ENCODE data around the gene CLDN8.

- TF ChIP-seq USF2 (IDR thresholded peaks at IDR 0.05; ENCODE audit: borderline replicate concordance, low read depth, low read length) (no peak), MEF2A (IDR thresholded peaks at IDR 0.05; ENCODE audit: insufficient read depth, low read depth, low read length) (no peak), YY1 (IDR thresholded peaks at IDR 0.05; ENCODE audit: low read depth, low read length) (no peak), HCFC1 (IDR thresholded peaks at IDR 0.05; ENCODE audit: low read length) (no peak), REST (IDR thresholded peaks at IDR 0.05; ENCODE audit: low read depth, low read length) (no peak), JUNB (IDR thresholded peaks at IDR 0.05) (no peak)
- TF ChIP-seq, protein P1, sequence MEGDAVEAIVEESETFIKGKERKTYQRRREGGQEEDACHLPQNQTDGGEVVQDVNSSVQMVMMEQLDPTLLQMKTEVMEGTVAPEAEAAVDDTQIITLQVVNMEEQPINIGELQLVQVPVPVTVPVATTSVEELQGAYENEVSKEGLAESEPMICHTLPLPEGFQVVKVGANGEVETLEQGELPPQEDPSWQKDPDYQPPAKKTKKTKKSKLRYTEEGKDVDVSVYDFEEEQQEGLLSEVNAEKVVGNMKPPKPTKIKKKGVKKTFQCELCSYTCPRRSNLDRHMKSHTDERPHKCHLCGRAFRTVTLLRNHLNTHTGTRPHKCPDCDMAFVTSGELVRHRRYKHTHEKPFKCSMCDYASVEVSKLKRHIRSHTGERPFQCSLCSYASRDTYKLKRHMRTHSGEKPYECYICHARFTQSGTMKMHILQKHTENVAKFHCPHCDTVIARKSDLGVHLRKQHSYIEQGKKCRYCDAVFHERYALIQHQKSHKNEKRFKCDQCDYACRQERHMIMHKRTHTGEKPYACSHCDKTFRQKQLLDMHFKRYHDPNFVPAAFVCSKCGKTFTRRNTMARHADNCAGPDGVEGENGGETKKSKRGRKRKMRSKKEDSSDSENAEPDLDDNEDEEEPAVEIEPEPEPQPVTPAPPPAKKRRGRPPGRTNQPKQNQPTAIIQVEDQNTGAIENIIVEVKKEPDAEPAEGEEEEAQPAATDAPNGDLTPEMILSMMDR (IDR thresholded peaks at IDR 0.05 in 2 of 3, conservative IDR thresholded peaks at IDR 0.05 in 1 of 3; ENCODE audit: control insufficient read depth in 2 of 3, extremely low read depth in 1 of 3, insufficient read depth in 1 of 3, low read depth in 3 of 3, low read length in 3 of 3) = no peak
- TF ChIP-seq, protein P2, sequence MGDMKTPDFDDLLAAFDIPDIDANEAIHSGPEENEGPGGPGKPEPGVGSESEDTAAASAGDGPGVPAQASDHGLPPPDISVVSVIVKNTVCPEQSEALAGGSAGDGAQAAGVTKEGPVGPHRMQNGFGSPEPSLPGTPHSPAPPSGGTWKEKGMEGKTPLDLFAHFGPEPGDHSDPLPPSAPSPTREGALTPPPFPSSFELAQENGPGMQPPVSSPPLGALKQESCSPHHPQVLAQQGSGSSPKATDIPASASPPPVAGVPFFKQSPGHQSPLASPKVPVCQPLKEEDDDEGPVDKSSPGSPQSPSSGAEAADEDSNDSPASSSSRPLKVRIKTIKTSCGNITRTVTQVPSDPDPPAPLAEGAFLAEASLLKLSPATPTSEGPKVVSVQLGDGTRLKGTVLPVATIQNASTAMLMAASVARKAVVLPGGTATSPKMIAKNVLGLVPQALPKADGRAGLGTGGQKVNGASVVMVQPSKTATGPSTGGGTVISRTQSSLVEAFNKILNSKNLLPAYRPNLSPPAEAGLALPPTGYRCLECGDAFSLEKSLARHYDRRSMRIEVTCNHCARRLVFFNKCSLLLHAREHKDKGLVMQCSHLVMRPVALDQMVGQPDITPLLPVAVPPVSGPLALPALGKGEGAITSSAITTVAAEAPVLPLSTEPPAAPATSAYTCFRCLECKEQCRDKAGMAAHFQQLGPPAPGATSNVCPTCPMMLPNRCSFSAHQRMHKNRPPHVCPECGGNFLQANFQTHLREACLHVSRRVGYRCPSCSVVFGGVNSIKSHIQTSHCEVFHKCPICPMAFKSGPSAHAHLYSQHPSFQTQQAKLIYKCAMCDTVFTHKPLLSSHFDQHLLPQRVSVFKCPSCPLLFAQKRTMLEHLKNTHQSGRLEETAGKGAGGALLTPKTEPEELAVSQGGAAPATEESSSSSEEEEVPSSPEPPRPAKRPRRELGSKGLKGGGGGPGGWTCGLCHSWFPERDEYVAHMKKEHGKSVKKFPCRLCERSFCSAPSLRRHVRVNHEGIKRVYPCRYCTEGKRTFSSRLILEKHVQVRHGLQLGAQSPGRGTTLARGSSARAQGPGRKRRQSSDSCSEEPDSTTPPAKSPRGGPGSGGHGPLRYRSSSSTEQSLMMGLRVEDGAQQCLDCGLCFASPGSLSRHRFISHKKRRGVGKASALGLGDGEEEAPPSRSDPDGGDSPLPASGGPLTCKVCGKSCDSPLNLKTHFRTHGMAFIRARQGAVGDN (IDR thresholded peaks at IDR 0.05) = no peak
- TF ChIP-seq, protein P3, sequence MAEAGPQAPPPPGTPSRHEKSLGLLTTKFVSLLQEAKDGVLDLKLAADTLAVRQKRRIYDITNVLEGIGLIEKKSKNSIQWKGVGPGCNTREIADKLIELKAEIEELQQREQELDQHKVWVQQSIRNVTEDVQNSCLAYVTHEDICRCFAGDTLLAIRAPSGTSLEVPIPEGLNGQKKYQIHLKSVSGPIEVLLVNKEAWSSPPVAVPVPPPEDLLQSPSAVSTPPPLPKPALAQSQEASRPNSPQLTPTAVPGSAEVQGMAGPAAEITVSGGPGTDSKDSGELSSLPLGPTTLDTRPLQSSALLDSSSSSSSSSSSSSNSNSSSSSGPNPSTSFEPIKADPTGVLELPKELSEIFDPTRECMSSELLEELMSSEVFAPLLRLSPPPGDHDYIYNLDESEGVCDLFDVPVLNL (IDR thresholded peaks at IDR 0.05; ENCODE audit: low read depth, low read length) = no peak
- TF ChIP-seq, protein P4, sequence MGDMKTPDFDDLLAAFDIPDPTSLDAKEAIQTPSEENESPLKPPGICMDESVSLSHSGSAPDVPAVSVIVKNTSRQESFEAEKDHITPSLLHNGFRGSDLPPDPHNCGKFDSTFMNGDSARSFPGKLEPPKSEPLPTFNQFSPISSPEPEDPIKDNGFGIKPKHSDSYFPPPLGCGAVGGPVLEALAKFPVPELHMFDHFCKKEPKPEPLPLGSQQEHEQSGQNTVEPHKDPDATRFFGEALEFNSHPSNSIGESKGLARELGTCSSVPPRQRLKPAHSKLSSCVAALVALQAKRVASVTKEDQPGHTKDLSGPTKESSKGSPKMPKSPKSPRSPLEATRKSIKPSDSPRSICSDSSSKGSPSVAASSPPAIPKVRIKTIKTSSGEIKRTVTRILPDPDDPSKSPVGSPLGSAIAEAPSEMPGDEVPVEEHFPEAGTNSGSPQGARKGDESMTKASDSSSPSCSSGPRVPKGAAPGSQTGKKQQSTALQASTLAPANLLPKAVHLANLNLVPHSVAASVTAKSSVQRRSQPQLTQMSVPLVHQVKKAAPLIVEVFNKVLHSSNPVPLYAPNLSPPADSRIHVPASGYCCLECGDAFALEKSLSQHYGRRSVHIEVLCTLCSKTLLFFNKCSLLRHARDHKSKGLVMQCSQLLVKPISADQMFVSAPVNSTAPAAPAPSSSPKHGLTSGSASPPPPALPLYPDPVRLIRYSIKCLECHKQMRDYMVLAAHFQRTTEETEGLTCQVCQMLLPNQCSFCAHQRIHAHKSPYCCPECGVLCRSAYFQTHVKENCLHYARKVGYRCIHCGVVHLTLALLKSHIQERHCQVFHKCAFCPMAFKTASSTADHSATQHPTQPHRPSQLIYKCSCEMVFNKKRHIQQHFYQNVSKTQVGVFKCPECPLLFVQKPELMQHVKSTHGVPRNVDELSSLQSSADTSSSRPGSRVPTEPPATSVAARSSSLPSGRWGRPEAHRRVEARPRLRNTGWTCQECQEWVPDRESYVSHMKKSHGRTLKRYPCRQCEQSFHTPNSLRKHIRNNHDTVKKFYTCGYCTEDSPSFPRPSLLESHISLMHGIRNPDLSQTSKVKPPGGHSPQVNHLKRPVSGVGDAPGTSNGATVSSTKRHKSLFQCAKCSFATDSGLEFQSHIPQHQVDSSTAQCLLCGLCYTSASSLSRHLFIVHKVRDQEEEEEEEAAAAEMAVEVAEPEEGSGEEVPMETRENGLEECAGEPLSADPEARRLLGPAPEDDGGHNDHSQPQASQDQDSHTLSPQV (IDR thresholded peaks at IDR 0.05) = no peak
Measured at GRCh38 chr21:30209601-30210000, 6.3 kb downstream of the CLDN8 start.
